Uterine smooth muscle cell (primary cell): Measurements from ENCODE around the gene ZDHHC3. TPM values are rescaled to one million over a fixed set of nuclear protein-coding genes. Genes with fewer than 3 reads are reported as not detected.

Source experiments
- total RNA-seq: library from RNA; depleted of rRNA; stranded (reverse); fragments of >200 nt; gene quantifications from 2 replicates; pipeline ENCODE4 v1.2.3, GENCODE V29; 2014

Gene ZDHHC3
- total RNA-seq, result 30.6 and 32.3 TPM in 2 replicates

GRCh38 chr3:44976002-44976815 lies at the start of gene ZDHHC3, which contains the start of gene EXOSC7:
Gene ZDHHC3, minus strand, starts transcription at chr3:44976174. Its CDS starts 16,738 bp downstream, at chr3:44959436.
Gene EXOSC7, plus strand, starts transcription at chr3:44976244. Its CDS starts 34 bp downstream, at chr3:44976278.

Other genes with a start within 250 kb of the ZDHHC3 start
- gene ZNF501, start 246.5 kb downstream of the ZDHHC3 start, total RNA-seq, result 7.1 and 8.1 TPM in 2 replicates
- 17.4 and 19.5 TPM in 2 replicates for gene KIAA1143, start 214.6 kb downstream of the ZDHHC3 start, total RNA-seq
- gene KIF15, start 214.4 kb downstream of the ZDHHC3 start, total RNA-seq, result 7.4 and 27.2 TPM in 2 replicates
- gene TMEM42, start 114.3 kb downstream of the ZDHHC3 start, total RNA-seq, result 11.8 and 23.1 TPM in 2 replicates
- gene TGM4, start 101.6 kb downstream of the ZDHHC3 start, total RNA-seq, result not detected in 2 replicates
- gene EXOSC7, start 70 bp upstream of the ZDHHC3 start, total RNA-seq, result 62.6 and 73.3 TPM in 2 replicates
- gene CLEC3B, start 50.1 kb upstream of the ZDHHC3 start, total RNA-seq, result 0.25 TPM in 1 of 2 replicates, not detected in the other
- 27.7 and 44.5 TPM in 2 replicates for gene CDCP1, start 170.2 kb upstream of the ZDHHC3 start, total RNA-seq